Ishikawa (cell line): Measurements from ENCODE around the gene RETREG3.

Experiments
- CEBPB ChIP-seq: IDR thresholded peaks from 2 replicates; pipeline ENCODE4 v1.6.1; 2012
- CREB1 ChIP-seq: IDR thresholded peaks from 2 replicates; pipeline ENCODE4 v1.6.1; 2012; ENCODE audit warnings: low read depth
- EGR1 ChIP-seq: IDR thresholded peaks from 2 replicates; pipeline ENCODE4 v1.6.1; 2012
- EP300 ChIP-seq: IDR thresholded peaks from 2 replicates; pipeline ENCODE4 v1.6.1; 2012; ENCODE audit warnings: borderline replicate concordance
- FOXM1 ChIP-seq: IDR thresholded peaks from 2 replicates; pipeline ENCODE4 v1.6.1; 2012; ENCODE audit warnings: low read depth, borderline replicate concordance
- NFIC ChIP-seq: IDR thresholded peaks from 2 replicates; pipeline ENCODE4 v1.6.1; 2012
- RAD21 ChIP-seq: IDR thresholded peaks from 2 replicates; pipeline ENCODE4 v1.6.1; 2012; ENCODE audit warnings: low read depth
- TAF1 ChIP-seq: IDR thresholded peaks from 2 replicates; pipeline ENCODE4 v1.6.1; 2012; ENCODE audit warnings: low read depth, mild to moderate bottlenecking
- TCF12 ChIP-seq: IDR thresholded peaks from 2 replicates; pipeline ENCODE4 v1.6.1; 2012; ENCODE audit warnings: low read depth
- TEAD4 ChIP-seq: IDR thresholded peaks from 2 replicates; pipeline ENCODE4 v1.6.1; 2012
- YY1 ChIP-seq: IDR thresholded peaks from 2 replicates; pipeline ENCODE4 v1.6.1; 2012; ENCODE audit warnings: low read depth
- ZBTB7A ChIP-seq: IDR thresholded peaks from 2 replicates; pipeline ENCODE4 v1.6.1; 2012; ENCODE audit warnings: low read depth
- TF ChIP-seq, protein P1 (sequence below): IDR thresholded peaks from 2 replicates; pipeline ENCODE4 v1.6.1; 2012
- TF ChIP-seq, protein P2 (sequence below): IDR thresholded peaks from 2 replicates; pipeline ENCODE4 v1.6.1; 2012; ENCODE audit warnings: low read depth, mild to moderate bottlenecking
- TF ChIP-seq, protein P3 (sequence below): IDR thresholded peaks from 2 replicates; pipeline ENCODE4 v1.6.1; 2012

RETREG3 gene

DNA sequence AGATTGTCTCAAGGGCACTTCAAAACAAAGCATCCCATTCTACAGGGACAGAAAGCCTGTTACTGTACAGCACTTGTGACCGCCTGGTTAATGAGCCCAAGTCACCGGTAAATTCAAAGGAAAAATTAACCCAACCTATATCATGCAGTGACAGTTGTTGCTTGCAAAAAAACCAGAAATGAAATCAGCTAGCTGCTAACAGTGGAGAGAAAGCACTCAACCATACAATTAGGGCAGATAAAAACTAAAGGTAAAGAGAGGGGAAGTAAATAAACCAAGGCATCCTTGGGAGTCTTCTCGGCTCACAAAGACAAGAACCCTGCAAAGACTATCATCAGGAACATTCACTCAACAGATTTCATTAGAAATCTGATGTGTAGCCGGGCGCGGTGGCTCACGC, 5.9 kb downstream of the RETREG3 start:
- TF ChIP-seq TAF1: no peak
- TF ChIP-seq CEBPB: no peak
- no peak for TF ChIP-seq TEAD4
- no peak for TF ChIP-seq EP300
- no peak for TF ChIP-seq CREB1
- TF ChIP-seq, protein P1, sequence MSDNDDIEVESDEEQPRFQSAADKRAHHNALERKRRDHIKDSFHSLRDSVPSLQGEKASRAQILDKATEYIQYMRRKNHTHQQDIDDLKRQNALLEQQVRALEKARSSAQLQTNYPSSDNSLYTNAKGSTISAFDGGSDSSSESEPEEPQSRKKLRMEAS: no peak
- TF ChIP-seq NFIC: no peak
- TF ChIP-seq, protein P2, sequence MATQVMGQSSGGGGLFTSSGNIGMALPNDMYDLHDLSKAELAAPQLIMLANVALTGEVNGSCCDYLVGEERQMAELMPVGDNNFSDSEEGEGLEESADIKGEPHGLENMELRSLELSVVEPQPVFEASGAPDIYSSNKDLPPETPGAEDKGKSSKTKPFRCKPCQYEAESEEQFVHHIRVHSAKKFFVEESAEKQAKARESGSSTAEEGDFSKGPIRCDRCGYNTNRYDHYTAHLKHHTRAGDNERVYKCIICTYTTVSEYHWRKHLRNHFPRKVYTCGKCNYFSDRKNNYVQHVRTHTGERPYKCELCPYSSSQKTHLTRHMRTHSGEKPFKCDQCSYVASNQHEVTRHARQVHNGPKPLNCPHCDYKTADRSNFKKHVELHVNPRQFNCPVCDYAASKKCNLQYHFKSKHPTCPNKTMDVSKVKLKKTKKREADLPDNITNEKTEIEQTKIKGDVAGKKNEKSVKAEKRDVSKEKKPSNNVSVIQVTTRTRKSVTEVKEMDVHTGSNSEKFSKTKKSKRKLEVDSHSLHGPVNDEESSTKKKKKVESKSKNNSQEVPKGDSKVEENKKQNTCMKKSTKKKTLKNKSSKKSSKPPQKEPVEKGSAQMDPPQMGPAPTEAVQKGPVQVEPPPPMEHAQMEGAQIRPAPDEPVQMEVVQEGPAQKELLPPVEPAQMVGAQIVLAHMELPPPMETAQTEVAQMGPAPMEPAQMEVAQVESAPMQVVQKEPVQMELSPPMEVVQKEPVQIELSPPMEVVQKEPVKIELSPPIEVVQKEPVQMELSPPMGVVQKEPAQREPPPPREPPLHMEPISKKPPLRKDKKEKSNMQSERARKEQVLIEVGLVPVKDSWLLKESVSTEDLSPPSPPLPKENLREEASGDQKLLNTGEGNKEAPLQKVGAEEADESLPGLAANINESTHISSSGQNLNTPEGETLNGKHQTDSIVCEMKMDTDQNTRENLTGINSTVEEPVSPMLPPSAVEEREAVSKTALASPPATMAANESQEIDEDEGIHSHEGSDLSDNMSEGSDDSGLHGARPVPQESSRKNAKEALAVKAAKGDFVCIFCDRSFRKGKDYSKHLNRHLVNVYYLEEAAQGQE: no peak
- TF ChIP-seq ZBTB7A: no peak
- no peak for TF ChIP-seq RAD21
- no peak for TF ChIP-seq TCF12
- no peak for TF ChIP-seq FOXM1
- TF ChIP-seq YY1: no peak
- TF ChIP-seq, protein P3, sequence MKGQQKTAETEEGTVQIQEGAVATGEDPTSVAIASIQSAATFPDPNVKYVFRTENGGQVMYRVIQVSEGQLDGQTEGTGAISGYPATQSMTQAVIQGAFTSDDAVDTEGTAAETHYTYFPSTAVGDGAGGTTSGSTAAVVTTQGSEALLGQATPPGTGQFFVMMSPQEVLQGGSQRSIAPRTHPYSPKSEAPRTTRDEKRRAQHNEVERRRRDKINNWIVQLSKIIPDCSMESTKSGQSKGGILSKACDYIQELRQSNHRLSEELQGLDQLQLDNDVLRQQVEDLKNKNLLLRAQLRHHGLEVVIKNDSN: no peak
- no peak for TF ChIP-seq EGR1

DNA sequence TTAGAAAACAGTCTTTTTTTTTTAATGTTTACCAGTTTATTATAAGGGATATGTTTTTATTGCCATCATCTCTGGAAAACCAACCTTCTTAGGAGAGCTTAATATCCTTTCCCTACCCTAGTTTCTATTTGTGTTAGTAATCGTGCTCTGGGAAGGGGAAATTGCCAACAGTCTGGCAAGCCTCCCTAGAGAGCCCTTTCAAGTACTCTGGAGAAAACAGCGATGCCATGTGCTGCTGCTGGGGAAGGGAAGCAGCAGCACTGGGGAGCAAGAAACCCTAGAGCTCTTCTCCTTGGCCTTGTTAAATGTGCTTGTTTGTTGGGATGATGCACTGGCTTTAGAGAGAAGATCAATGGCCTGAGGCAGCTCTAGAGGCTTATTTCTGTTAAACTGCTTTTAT, 10.3 kb downstream of the RETREG3 start:
- TF ChIP-seq ZBTB7A (no peak), EP300 (no peak), EGR1 (no peak), CREB1 (no peak), TCF12 (no peak), CEBPB (no peak), TAF1 (no peak), FOXM1 (no peak)
- TF ChIP-seq, protein P3: no peak
- TF ChIP-seq, protein P2: no peak

DNA sequence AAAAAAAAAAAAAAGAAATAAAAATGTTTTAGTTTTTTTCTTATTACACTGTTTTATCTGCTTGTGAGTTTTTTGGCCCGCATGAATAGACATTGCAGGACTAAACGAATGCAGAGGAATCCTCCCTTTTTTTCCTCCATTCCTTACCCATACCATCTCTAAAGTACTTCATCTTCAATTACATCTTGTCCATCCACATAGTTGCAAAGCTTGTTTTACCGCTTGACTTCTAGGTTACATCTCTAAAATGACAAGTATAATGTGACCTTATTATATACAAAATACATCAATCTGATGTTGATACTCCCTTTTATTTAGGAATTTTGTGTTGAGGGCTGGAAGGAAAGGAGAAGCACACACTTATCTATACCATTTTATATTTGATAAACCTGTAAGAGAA, 12.8 kb downstream of the RETREG3 start:
- no peak for TF ChIP-seq FOXM1
- TF ChIP-seq CREB1: no peak
- TF ChIP-seq RAD21: no peak
- no peak for TF ChIP-seq YY1
- no peak for TF ChIP-seq TEAD4
- TF ChIP-seq EP300: no peak
- TF ChIP-seq TAF1: no peak
- TF ChIP-seq ZBTB7A: no peak
- no peak for TF ChIP-seq EGR1
- TF ChIP-seq, protein P2: no peak

DNA sequence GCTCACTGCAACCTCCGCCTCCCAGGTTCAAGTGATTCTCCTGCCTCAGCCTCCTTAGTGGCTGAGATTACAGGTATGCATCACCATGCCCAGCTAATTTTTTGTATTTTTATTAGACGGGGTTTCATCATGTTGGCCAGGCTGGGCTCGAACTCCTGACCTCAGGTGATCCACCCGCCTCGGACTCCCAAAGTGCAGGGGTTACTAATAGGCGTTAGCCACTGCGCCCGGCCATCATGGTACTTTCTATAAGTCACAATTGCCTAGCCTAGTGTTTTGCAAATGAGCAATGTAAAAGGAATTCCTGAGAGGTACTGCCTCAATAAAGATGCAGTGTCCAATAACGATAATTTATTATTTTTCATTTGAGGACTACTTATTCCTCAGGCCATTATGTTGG, 17.8 kb downstream of the RETREG3 start:
- TF ChIP-seq, protein P1: no peak
- no peak for TF ChIP-seq CEBPB
- TF ChIP-seq, protein P3: no peak
- TF ChIP-seq TAF1: no peak
- no peak for TF ChIP-seq NFIC
- TF ChIP-seq, protein P2: no peak
- no peak for TF ChIP-seq EP300
